Measurements from ENCODE around the gene FBXO44.

The FBXO44 gene

DNA sequence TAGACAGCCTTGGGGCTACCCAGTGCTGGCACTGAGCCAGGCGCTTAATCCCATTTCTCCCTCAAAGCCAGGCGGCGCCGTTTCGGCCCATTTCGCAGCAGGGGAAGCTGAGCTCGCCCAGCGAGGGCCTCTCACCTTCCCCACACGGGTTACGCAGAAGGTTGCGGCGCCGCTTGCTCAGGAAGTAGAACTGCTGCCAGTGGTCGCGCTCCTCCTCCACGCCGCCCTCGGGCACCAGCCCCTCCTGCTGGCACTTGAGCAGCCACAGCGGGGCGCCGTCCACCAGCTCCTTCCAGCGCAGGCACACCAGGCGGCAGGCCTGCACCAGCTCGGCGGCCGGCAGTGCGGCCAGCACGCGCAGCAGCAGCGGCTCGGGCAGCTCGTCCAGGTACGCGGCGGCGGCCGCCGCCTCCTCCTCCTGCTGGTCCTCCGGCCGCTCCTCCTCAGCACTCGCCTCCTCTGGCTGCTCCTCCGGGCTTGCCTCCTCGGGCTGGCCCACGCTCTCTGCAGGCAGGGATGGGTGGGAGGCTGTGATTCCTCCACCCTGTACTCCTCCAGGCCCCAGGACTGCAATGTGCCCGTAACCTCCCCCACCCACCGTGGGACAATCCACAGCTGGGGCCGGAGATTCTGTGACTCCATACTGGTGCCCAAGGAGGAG lies 4.2 kb upstream of the FBXO44 start:
- Histone ChIP-seq H3K4me1 (peaks cover 3 to 40% (median 19%) of the 10 kb centered on the region in 10 experiments), H3K4me3 (peak overlapping the region in 2 of 10 experiments; percentile 3 to 37; a peak in 2 of 20 replicates), H3K36me3 (no peaks in the 10 kb centered on the region), H3K9me3 (replicated peaks in 1 of 11) (no peaks in the 10 kb centered on the region), H3K27ac (no peak overlapping the region), H3K27me3 (peaks cover 20 to 60% (median 44%) of the 10 kb centered on the region in 11 experiments), H3K9ac (peak overlapping the region in 1 of 11 experiments; percentile 0; a peak in 1 of 22 replicates), H3K4me2 (peak overlapping the region; percentile 12 to 77 (median 59); a peak in 21 of 22 replicates), H4K20me1 (peaks cover 0 to 16% (median 0%) of the 10 kb centered on the region in 11 experiments; a peak in 6 of 22 replicates)
- no peak for TF ChIP-seq Cebpa-rat (IDR thresholded peaks at IDR 0.05)

DNA sequence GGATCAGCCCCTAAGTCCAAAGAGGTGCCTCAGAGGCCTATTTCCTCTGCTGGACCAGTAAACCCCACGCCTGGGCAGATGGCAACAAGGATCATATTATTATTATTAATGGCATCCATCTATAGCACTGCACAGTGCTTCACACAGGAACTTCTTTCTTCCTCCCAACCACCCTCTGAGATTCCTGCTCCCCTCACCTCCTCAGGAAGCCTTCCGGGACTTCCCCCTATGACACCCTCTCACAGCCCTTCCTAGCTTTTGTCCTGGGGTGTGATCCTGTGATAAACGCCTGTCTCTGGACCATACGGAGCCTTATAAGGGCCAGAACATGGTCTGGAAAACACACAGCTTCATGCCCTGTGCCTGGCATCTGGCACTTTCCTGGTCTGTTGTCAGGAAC lies 3.7 kb upstream of the FBXO44 start:
- no peaks in the 10 kb centered on the region for H3K9me3 ChIP-seq (replicated peaks in 1 of 11)
- no peak for TF ChIP-seq Cebpa-rat (IDR thresholded peaks at IDR 0.05)
- peaks cover 20 to 63% (median 44%) of the 10 kb centered on the region in 11 experiments for H3K27me3 ChIP-seq
- peaks cover 9 to 46% (median 24%) of the 10 kb centered on the region in 10 experiments for H3K4me1 ChIP-seq
- H3K4me3 ChIP-seq, result no peak overlapping the region
- no peak overlapping the region for H3K27ac ChIP-seq
- H3K9ac ChIP-seq, result peak overlapping the region in 1 of 11 experiments; percentile 0; a peak in 1 of 22 replicates
- H3K4me2 ChIP-seq, result peak overlapping the region; percentile 12 to 77 (median 59); a peak in 15 of 22 replicates
- H3K36me3 ChIP-seq, result no peaks in the 10 kb centered on the region
- H4K20me1 ChIP-seq, result peaks cover 0 to 14% (median 0%) of the 10 kb centered on the region in 11 experiments; a peak in 6 of 22 replicates

DNA sequence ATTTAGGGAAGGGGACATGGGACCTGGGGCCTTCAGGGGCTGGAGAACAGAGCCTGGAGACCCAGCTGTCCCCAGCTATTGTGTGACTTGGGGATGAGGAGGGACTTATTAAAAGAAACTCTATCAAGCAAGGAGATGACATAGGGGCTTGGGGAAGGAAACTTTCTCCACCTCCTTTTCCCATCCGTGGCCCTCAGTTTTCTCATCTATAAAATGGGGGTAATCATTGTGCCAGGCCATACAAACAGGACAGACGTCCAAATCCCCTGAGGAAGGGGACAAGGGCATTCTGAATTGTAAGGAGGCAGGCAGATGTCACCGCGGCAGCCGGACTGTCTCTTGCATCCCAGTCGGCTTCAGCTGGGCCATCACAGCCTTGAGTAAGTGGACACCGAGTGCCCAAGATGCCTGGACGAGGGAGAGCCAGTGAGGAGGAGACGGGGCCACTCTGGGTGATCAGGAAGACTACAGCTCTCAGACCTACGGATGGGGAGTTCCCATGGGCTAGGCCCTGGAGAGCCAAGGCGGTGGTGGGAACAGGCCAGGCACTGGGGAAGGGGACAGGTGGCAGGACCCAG lies 2.4 kb upstream of the FBXO44 start:
- Histone ChIP-seq H4K20me1 (peaks cover 0 to 12% (median 0%) of the 10 kb centered on the region in 11 experiments; a peak in 5 of 22 replicates), H3K4me1 (peaks cover 10 to 48% (median 24%) of the 10 kb centered on the region in 10 experiments), H3K27me3 (peaks cover 20 to 63% (median 44%) of the 10 kb centered on the region in 11 experiments), H3K4me3 (no peak overlapping the region), H3K9me3 (replicated peaks in 1 of 11) (no peaks in the 10 kb centered on the region), H3K27ac (no peak overlapping the region), H3K9ac (0 out of 22 replicates have a peak overlapping the region, but pooled peaks of 1 of the 11 experiments have one; percentile 7), H3K4me2 (peak overlapping the region in 4 of 11 experiments; percentile 2 to 27 (median 12); a peak in 6 of 22 replicates), H3K36me3 (peaks cover 0 to 9% (median 0%) of the 10 kb centered on the region in 11 experiments; a peak in 5 of 22 replicates)
- TF ChIP-seq Cebpa-rat (IDR thresholded peaks at IDR 0.05), result no peak

DNA sequence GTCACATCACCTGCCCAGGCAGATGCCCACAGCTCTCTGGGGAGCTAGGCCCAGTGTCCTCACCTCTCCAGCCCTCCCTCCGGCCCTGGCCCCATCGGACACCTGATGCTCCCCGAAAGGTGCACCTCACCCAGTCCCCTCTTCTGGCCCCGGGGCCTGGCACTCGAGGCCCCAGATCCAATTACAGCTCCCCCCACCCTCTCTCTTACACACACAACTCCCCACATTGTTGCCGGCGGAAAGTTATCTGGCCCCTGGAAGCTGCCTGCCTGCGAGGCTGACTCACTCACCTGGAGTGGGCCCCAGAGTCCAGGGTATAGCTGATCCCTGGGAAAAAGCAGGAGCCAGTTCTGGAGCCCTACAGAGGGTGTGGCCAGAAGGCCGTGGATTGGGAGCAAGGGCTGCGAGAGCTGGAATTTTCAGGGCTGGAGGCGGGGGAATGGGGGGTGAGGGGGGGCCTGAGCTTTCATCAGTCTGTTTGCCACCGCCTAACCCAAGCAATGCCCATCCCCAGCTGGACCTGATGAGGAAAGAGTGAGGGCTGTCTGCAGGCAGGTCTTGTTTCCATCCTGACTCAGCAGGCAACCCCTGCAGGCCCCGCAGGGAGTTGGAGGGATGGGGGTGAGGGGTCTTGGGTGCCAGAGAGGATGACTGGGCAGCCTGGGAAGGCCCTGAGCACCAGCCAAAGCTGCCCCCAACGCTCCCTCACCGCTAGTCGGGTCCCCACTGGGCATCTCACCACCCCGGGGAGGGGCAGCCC lies 1.4 kb upstream of the FBXO44 start:
- H3K4me3 ChIP-seq, result peak overlapping the region in 1 of 10 experiments; percentile 58; a peak in 2 of 20 replicates
- no peak overlapping the region for H3K27ac ChIP-seq
- no peaks in the 10 kb centered on the region for H3K9me3 ChIP-seq (replicated peaks in 1 of 11)
- H3K27me3 ChIP-seq, result peaks cover 20 to 63% (median 44%) of the 10 kb centered on the region in 11 experiments
- H4K20me1 ChIP-seq, result peaks cover 0 to 12% (median 0%) of the 10 kb centered on the region in 11 experiments; a peak in 5 of 22 replicates
- H3K4me1 ChIP-seq, result peaks cover 10 to 57% (median 28%) of the 10 kb centered on the region in 10 experiments
- no peak for TF ChIP-seq Cebpa-rat (IDR thresholded peaks at IDR 0.05)
- peak overlapping the region in 2 of 11 experiments; percentile 7 to 33; a peak in 2 of 22 replicates for H3K9ac ChIP-seq
- H3K4me2 ChIP-seq, result peak overlapping the region in 9 of 11 experiments; percentile 80 to 96 (median 88); a peak in 13 of 22 replicates
- peaks cover 0 to 12% (median 0%) of the 10 kb centered on the region in 11 experiments; a peak in 6 of 22 replicates for H3K36me3 ChIP-seq

DNA sequence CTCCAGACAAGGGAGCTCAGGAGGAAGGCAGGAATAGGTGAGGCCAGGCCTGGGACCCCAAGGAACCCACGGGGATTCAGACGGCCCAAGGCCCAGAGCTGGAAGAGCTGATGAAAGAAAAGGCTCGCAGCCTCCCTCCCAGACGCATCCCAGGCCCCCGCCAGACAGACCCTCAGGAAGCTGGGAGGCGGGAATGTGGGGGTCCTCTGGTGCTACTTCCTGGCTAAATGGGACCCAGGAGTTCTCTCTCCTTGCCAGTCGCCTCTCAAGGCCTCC lies 878 bp upstream of the FBXO44 start:
- Histone ChIP-seq H3K27me3 (peaks cover 20 to 63% (median 44%) of the 10 kb centered on the region in 11 experiments), H3K36me3 (peaks cover 0 to 16% (median 3%) of the 10 kb centered on the region in 11 experiments; a peak in 8 of 22 replicates), H3K9me3 (replicated peaks in 1 of 11) (no peaks in the 10 kb centered on the region), H3K4me1 (peaks cover 10 to 57% (median 28%) of the 10 kb centered on the region in 10 experiments), H4K20me1 (peaks cover 0 to 12% (median 0%) of the 10 kb centered on the region in 11 experiments; a peak in 5 of 22 replicates), H3K4me2 (peak overlapping the region; percentile 80 to 96 (median 89)), H3K4me3 (peak overlapping the region in 9 of 10 experiments; percentile 54 to 72 (median 61); a peak in 15 of 20 replicates), H3K27ac (no peak overlapping the region), H3K9ac (peak overlapping the region in 5 of 11 experiments; percentile 7 to 62 (median 37); a peak in 5 of 22 replicates)
- no peak for TF ChIP-seq Cebpa-rat (IDR thresholded peaks at IDR 0.05)

DNA sequence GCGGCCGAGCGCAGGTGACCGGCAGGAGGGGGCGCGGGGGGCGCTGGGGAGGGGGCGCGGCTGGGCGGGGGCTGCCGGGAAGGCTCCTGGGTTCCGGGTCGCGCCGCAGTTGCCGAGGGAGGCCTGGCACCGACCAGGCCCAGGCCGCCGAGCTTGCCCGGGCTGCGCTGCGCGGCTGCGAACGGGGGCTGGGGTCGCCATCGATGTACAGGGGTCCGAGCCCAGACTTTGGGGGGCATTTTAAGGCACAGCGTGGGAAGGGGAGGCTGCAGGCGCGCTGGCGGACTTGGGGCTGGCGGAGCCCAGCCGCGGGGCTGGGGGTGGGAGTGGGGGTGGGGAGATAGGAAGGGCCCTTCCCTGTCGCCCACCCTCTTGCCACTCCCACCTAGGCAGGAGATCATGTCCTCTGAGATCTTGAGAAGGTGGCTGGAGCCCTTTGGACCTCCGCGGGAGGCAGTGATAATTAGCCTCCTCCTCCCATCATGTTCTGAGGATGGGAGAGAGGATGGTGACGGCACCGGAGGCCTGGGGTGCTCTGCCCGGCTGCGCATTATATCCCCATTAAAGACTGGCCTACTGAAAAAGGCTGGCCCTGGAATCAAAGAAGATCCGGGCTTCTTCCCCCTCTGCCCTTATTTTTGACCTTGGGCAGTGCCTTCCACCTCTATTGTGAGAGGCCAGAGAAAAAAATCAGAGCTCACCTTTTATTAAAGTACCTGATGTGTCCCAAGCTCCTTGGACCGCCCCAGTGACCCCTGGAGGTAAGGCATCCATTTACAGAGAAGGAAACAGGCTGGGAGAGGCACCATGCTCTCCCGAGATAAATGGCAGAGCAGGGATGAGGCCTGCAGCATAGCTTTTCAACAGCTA lies 497 bp downstream of the FBXO44 start:
- peak overlapping the region; percentile 52 to 72 (median 61) for H3K4me3 ChIP-seq
- no peak for TF ChIP-seq Cebpa-rat (IDR thresholded peaks at IDR 0.05)
- peak overlapping the region; percentile 71 to 97 (median 84) for H3K4me2 ChIP-seq
- H3K36me3 ChIP-seq, result peaks cover 0 to 30% (median 8%) of the 10 kb centered on the region in 11 experiments; a peak in 10 of 22 replicates
- H3K4me1 ChIP-seq, result peaks cover 10 to 54% (median 23%) of the 10 kb centered on the region in 10 experiments
- peak overlapping the region in 2 of 11 experiments; percentile 30 to 48; a peak in 3 of 22 replicates for H3K27ac ChIP-seq
- peaks cover 0 to 12% (median 0%) of the 10 kb centered on the region in 11 experiments; a peak in 5 of 22 replicates for H4K20me1 ChIP-seq
- H3K9me3 ChIP-seq (replicated peaks in 1 of 11), result no peaks in the 10 kb centered on the region
- H3K27me3 ChIP-seq, result peaks cover 20 to 53% (median 37%) of the 10 kb centered on the region in 11 experiments
- H3K9ac ChIP-seq, result peak overlapping the region; percentile 33 to 77 (median 67); a peak in 20 of 22 replicates

DNA sequence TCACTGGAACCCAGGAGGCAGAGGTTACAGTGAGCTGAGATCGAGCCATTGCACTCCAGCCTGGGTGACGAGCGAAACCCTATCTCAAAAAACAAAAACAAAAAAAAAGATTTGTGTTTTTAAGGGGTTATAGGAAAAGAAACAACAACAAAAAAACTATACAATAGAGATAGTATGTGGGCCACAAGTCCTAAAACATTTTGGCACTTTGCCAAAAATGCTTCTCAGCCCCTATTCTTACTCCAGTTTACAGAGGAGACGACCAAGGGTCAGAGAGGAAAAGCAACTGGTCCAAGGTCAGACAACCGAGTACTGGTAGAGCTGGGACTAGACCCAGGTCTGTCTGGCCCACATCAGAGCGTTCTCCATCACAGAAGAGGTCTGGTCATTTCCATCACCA lies 3.0 kb downstream of the FBXO44 start:
- Histone ChIP-seq H4K20me1 (peaks cover 0 to 6% (median 0%) of the 10 kb centered on the region in 11 experiments; a peak in 6 of 22 replicates), H3K4me1 (peaks cover 9 to 38% (median 22%) of the 10 kb centered on the region in 10 experiments), H3K9me3 (replicated peaks in 1 of 11) (no peaks in the 10 kb centered on the region), H3K9ac (0 out of 22 replicates have a peak overlapping the region, but pooled peaks of 2 of the 11 experiments have one; percentile 10 to 18), H3K4me2 (peak overlapping the region in 7 of 11 experiments; percentile 27 to 56 (median 36); a peak in 9 of 22 replicates), H3K4me3 (no peak overlapping the region), H3K27ac (no peak overlapping the region), H3K36me3 (peaks cover 0 to 41% (median 14%) of the 10 kb centered on the region in 11 experiments; a peak in 12 of 22 replicates), H3K27me3 (peaks cover 10 to 28% (median 19%) of the 10 kb centered on the region in 11 experiments; a peak in 21 of 22 replicates)
- TF ChIP-seq Cebpa-rat (IDR thresholded peaks at IDR 0.05), result no peak

Measured in BLaER1 treated with 17β-estradiol and CSF1 and Interleukin-3, amounts not matched to agents 10 nM and 100 nM (cell line).